Left lung (tissue), 10 donors: ENCODE measurements around the gene SREBF2. TPM values are rescaled to one million over a fixed set of nuclear protein-coding genes. Genes with fewer than 3 reads are reported as not detected.

Experiments
- ATAC-seq: fragments of 200-7000 bp; cut with Tn5 transposase; one replicate; pipeline ENCODE4 v1.9.1; 2020; ENCODE audit warnings: moderate library complexity
- DNase-seq, 4 donors: peaks; one replicate each; pipeline ENCODE4 v3.0.0-alpha.2; 2013 to 2020
- H3K27ac ChIP-seq, 2 donors: fragments of 200-600 bp; sonication (generic) in 1 of 2; one replicate each; pipeline versions ENCODE4 v1.5.0 to v1.8.0; 2020 to 2021
- H3K27me3 ChIP-seq, 2 donors: fragments of 200-600 bp; sonication (generic) in 1 of 2; one replicate each; pipeline versions ENCODE4 v1.5.0 to v1.8.0; 2020 to 2021
- H3K36me3 ChIP-seq, 2 donors: fragments of 200-600 bp; sonication (generic) in 1 of 2; one replicate each; pipeline versions ENCODE4 v1.5.0 to v1.8.0; 2020 to 2021
- H3K4me1 ChIP-seq, 2 donors: fragments of 200-600 bp; one replicate each; pipeline ENCODE4 v1.8.0; 2021
- H3K4me3 ChIP-seq, 2 donors: fragments of 200-600 bp; sonication (generic) in 1 of 2; one replicate each; pipeline versions ENCODE4 v1.5.0 to v1.8.0; 2020 to 2021; ENCODE audit warnings: mild to moderate bottlenecking in 1 of 2
- H3K9me3 ChIP-seq, 2 donors: fragments of 200-600 bp; sonication (generic) in 1 of 2; one replicate each; pipeline versions ENCODE4 v1.5.0 to v1.8.0; 2020 to 2021
- CTCF ChIP-seq, 2 donors: fragments of 200-600 bp; sonication (generic) in 1 of 2; IDR thresholded peaks; one replicate each; pipeline versions ENCODE4 v1.5.0 to v1.8.0; 2021; ENCODE audit warnings: antibody characterized with exemption in 2 of 2
- intact Hi-C, 2 donors: fragments of 100-400 bp; cut with DNase I; formaldehyde crosslinking; loops; one replicate each; pipeline versions ENCODE4 v1.11.2 to v1.14.2; 2022
- polyA plus RNA-seq, 6 donors: library from polyadenylated mRNA; unstranded; fragments of 120-200 nt; gene quantifications; one replicate each; pipeline ENCODE4 v1.2.1, GENCODE V29; 2013; ENCODE audit not compliant: insufficient read length in 6 of 6
- total RNA-seq, 2 donors: library from RNA; stranded (reverse); fragmentation: NEBNext Ultra II Directional; extraction: Animal tissue kit (Norgen Biotek cat#: 25700); gene quantifications; one replicate each; pipeline ENCODE4 v1.2.1, GENCODE V29; 2021
- donor health status: DM: no; HTN: yes; CAD: no.
- donor health status: DM: no; HTN: no; CAD: no.

SREBF2 gene
- total and polyA plus RNA-seq, 8 donors: 49.2 to 162 (median 75.7) TPM

GRCh38 chr22:41799486-41800347, 33.2 kb upstream of the SREBF2 start:
- no peak for TF ChIP-seq CTCF (IDR thresholded peaks at IDR 0.05)
- DNase-seq (peak in 3 of 4 donors; percentile 40 to 86 (median 40)), ATAC-seq (peak; percentile 64)
- Histone ChIP-seq H3K4me1 (peaks cover 13 to 26% of the 10 kb centered on the region in 2 donors), H3K9me3 (no peaks in the 10 kb centered on the region), H3K4me3 (peak overlapping the region; percentile 65 to 85), H3K27ac (peak overlapping the region; percentile 87 to 93), H3K27me3 (no peaks in the 10 kb centered on the region), H3K36me3 (no peaks in the 10 kb centered on the region)
- intact Hi-C loops: no loop called here

- intact Hi-C loops: no loop called here
Observed at GRCh38 chr22:41800348-41801146, 32.4 kb upstream of the SREBF2 start, which contains the start of gene CCDC134. TSS of gene CCDC134 (plus strand) at chr22:41800679. CDS start at chr22:41808891, 8,212 bp downstream.

GRCh38 chr22:41801147-41801819, 31.6 kb upstream of the SREBF2 start:
- no peak for TF ChIP-seq CTCF (IDR thresholded peaks at IDR 0.05)
- DNase-seq (no peak), ATAC-seq (peak; percentile 6)
- Histone ChIP-seq H3K9me3 (no peaks in the 10 kb centered on the region), H3K4me3 (peak overlapping the region; percentile 65 to 85), H3K27me3 (no peaks in the 10 kb centered on the region), H3K36me3 (no peaks in the 10 kb centered on the region), H3K27ac (peak overlapping the region in 1 of 2 donors; percentile 93), H3K4me1 (peaks cover 13 to 26% of the 10 kb centered on the region in 2 donors)
- intact Hi-C loops: no loop called here

More at GRCh38 chr22:41800348-41801146, 32.4 kb upstream of the SREBF2 start, which contains the start of gene CCDC134:
- peak within 1 kb of the TSS; percentile 65 to 85 for H3K4me3 ChIP-seq
- no peaks in the 10 kb centered on the region for H3K9me3 ChIP-seq
- peak within 1 kb of the TSS; percentile 87 to 93 for H3K27ac ChIP-seq
- peak; percentile 99 for ATAC-seq
- no peaks in the 10 kb centered on the region for H3K36me3 ChIP-seq
- H3K27me3 ChIP-seq: no peaks in the 10 kb centered on the region
- peaks cover 13 to 26% of the 10 kb centered on the region in 2 donors for H3K4me1 ChIP-seq
- no peak for TF ChIP-seq CTCF (IDR thresholded peaks at IDR 0.05)
- DNase-seq: peak; percentile 85 to 98 (median 92)

GRCh38 chr22:41801886-41802285, 31.0 kb upstream of the SREBF2 start:
- H3K27ac ChIP-seq: no peak overlapping the region
- ATAC-seq (no peak), DNase-seq (no peak)
- H3K4me3 ChIP-seq: peak overlapping the region in 1 of 2 donors; percentile 65
- TF ChIP-seq CTCF (IDR thresholded peaks at IDR 0.05): no peak
- intact Hi-C loops: no loop called here
- H3K9me3 ChIP-seq: no peaks in the 10 kb centered on the region
- no peaks in the 10 kb centered on the region for H3K27me3 ChIP-seq
- peaks cover 13 to 26% of the 10 kb centered on the region in 2 donors for H3K4me1 ChIP-seq
- H3K36me3 ChIP-seq: no peaks in the 10 kb centered on the region
